KOPT-K1 (cell line): ENCODE data around the gene PTPRN2.
A peak's percentile ranks its signal among the peaks of the same experiment; 100 is the strongest.
"Not testable (repeated sequence)": the region's sequence is repeated elsewhere in the genome, so short reads cannot be mapped to it uniquely, and the experiment has no call there.

Experiments
- H3K27ac ChIP-seq: fragments of 200-600 bp; sonication (generic); 2 replicates; pipeline ENCODE4 v1.5.1; 2016; ENCODE audit warnings: antibody characterized with exemption, mild to moderate bottlenecking, low read depth, low read length; ENCODE audit not compliant: poor library complexity, severe bottlenecking
- H3K36me3 ChIP-seq: fragments of 200-600 bp; sonication (generic); 2 replicates; pipeline ENCODE4 v1.5.1; 2017; ENCODE audit warnings: antibody characterized with exemption, mild to moderate bottlenecking, low read length, moderate library complexity; ENCODE audit not compliant: insufficient read depth
- H3K9me3 ChIP-seq: fragments of 200-600 bp; sonication (generic); 2 replicates; pipeline ENCODE4 v1.5.1; 2017; ENCODE audit warnings: antibody characterized with exemption, low read length, mild to moderate bottlenecking; ENCODE audit not compliant: insufficient read depth, poor library complexity, severe bottlenecking

PTPRN2 gene

DNA sequence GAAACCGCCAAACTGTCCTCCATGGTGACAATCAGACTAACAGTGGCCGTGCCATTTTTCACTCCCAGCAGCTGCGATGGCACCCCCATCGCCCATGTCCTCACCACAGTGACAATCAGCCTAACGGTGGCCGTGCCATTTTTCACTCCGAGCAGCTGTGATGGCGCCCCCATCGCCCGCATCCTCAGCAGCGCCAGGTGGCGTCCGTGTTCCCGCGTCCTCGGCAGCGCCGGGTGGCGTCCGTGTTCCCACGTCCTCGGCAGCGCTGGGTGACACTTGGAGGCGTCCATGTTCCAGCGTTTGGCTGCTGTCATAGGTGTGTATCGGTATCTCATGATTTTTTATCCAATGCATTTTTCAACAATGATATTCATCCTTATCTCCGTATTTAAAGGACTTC, 267.3 kb downstream of the PTPRN2 start:
- Histone ChIP-seq H3K27ac (no peak overlapping the region), H3K36me3 (no peaks in the 10 kb centered on the region), H3K9me3 (peaks cover 34% of the 10 kb centered on the region)

DNA sequence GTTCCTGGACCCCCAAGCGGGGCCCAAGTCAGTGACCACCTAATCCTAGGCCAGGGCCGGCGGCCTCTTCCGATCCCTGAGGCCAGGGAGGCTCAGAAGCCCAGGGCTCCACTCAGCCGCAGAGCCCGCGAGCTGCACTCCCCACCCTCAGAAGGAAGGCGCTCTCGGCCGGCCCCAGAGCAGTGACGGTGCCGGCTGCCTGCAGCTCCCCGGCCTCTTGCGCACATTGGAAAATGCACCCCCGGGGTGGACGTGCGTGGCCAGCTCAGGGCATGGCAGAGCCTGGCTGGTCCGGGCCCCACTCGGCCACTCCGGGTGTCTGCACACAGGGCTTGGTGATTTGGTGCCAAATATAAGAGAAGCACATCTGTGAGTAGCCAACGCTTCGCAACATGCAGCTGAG, 269.1 kb downstream of the PTPRN2 start:
- Histone ChIP-seq H3K36me3 (no peaks in the 10 kb centered on the region), H3K27ac (no peak overlapping the region), H3K9me3 (peaks cover 47% of the 10 kb centered on the region)

DNA sequence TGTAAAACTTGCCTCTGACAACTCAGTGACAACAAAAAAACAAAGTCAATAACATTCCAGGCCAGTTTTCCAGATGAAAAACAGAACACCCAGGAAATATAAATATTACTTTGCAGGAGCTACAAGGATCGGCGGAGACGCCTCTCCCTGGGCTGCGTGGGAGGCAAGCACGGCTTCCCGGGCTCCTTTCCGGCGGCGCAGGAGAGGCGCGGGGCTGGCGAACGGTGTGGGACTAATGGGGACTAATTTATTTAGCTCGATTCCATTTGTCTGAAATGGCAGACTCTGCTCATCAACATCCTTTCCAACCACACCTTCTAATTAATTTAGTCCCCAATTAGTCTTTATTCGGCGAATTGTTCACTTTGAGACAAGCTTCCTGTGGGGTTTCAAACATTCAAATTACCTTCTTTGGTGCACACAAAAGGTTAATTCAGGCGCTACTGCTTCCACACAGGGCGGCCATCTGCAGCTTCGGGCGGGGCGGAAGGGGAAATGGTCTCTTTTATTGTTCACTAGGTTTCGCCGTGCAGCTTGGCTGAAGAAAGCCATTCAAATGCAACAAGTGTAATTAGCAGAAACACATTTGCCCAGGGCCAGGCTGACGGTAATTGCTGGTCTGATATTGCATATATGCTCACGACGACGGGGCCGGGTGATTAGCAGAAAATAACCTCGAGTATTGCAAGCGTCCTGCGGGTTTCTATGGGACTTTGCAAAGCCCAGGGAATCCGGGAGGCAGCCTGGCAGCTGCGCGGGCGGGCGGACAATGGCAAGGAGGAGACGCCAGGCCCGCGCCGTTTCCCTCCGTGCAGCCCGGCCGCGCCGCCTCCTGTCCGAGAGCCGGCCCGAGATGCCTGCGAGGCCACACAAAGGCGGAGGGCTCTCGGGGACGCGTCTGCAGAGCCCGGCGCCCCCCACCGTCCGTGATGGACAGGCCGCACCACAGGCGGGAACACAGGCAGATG, 270.1 kb downstream of the PTPRN2 start:
- H3K9me3 ChIP-seq = peaks cover 56% of the 10 kb centered on the region
- no peak overlapping the region for H3K27ac ChIP-seq
- H3K36me3 ChIP-seq = no peaks in the 10 kb centered on the region

GRCh38 chr7:158316466-158317031, 271.1 kb downstream of the PTPRN2 start:
- no peak overlapping the region for H3K27ac ChIP-seq
- no peaks in the 10 kb centered on the region for H3K36me3 ChIP-seq
- peaks cover 66% of the 10 kb centered on the region for H3K9me3 ChIP-seq

DNA sequence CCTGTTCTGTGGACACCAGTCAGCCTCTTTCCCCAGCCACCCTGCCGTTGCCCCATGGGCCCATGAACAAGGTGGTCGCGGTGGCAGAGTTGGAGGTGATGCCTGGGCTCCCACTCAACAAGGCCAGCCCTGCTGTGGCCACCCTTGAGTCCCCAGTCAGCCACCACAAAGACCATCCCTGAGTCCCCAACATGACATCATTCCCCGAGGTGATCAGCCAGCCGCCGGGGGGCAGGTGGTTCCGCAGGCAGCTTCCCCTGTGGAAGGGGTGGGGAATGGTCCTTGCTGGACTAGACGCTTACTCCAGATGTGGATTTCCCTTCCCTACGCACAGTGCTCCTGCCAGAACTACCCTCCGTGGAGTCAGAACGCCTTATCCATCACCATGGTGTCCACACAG, 271.7 kb downstream of the PTPRN2 start:
- H3K27ac ChIP-seq = no peak overlapping the region
- H3K36me3 ChIP-seq = no peaks in the 10 kb centered on the region
- H3K9me3 ChIP-seq = peaks cover 67% of the 10 kb centered on the region

DNA sequence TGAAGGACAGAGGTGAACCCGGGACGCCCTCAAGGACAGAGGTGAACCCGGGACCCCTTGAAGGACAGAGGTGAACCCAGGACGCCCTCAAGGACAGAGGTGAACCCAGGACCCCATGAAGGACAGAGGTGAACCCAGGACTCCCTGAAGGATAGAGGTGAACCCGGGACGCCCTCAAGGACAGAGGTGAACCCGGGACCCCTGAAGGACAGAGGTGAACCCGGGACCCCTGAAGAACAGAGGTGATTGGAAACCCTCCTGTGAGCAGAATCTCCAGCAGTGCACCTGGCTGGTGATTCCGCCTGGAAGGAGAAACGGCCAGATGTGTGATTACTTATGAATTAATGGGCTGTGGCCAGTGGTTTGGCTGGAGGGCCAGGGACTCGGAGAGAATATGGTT, 272.3 kb downstream of the PTPRN2 start:
- Histone ChIP-seq H3K27ac (no peak overlapping the region), H3K9me3 (peaks cover 65% of the 10 kb centered on the region)

GRCh38 chr7:158314394-158314793, 273.2 kb downstream of the PTPRN2 start:
- H3K27ac ChIP-seq = no peak overlapping the region
- H3K9me3 ChIP-seq = peaks cover 55% of the 10 kb centered on the region
- H3K36me3 ChIP-seq = no peaks in the 10 kb centered on the region

More for the DNA sequence above, 272.3 kb downstream of the PTPRN2 start:
- no peaks in the 10 kb centered on the region for H3K36me3 ChIP-seq

GRCh38 chr7:158313931-158314330, 273.7 kb downstream of the PTPRN2 start:
- Histone ChIP-seq H3K9me3 (peaks cover 53% of the 10 kb centered on the region), H3K27ac (no peak overlapping the region), H3K36me3 (no peaks in the 10 kb centered on the region)

- H3K36me3 ChIP-seq = no peaks in the 10 kb centered on the region
- peaks cover 51% of the 10 kb centered on the region for H3K9me3 ChIP-seq
- no peak overlapping the region for H3K27ac ChIP-seq
Observed at GRCh38 chr7:158312789-158313188, 274.8 kb downstream of the PTPRN2 start.

GRCh38 chr7:158311791-158312190, 275.8 kb downstream of the PTPRN2 start:
- H3K27ac ChIP-seq = no peak overlapping the region
- no peaks in the 10 kb centered on the region for H3K36me3 ChIP-seq
- H3K9me3 ChIP-seq = peaks cover 61% of the 10 kb centered on the region

DNA sequence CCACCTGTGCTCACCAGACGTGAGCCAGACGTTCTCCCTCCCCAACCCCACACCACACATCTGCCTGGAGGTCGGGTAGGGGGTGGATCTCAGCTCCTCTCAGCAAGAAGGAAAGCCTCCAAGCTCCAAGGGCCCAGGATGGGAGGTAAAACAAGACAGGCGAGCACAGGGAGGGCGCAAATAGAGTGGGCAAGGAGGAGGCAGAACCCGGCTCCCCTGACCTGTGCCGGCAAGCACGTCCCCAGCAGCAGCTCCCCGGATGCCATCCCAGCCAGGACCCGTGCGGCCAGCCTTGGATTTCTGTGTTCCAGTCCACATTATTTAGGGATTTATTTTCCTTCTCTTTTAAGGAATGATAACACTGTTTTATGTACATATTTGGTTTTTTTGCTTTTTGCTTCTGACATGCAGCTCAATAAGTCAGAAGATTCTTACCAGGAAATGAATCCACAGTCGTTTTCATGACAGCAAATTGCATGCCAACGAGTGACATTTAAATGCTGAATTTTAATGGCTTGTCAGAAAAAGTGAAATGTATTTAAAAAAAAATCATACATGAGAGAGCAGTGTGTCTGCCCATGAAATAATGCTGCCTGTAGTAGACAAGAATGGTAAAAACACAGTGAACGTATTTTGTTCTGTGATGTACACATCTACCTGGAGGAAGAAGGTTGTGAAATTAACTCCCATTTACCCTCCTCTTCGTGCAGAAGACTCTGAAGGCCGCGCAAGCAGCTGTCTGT, 276.5 kb downstream of the PTPRN2 start:
- Histone ChIP-seq H3K9me3 (peaks cover 56% of the 10 kb centered on the region), H3K36me3 (no peaks in the 10 kb centered on the region), H3K27ac (no peak overlapping the region)

DNA sequence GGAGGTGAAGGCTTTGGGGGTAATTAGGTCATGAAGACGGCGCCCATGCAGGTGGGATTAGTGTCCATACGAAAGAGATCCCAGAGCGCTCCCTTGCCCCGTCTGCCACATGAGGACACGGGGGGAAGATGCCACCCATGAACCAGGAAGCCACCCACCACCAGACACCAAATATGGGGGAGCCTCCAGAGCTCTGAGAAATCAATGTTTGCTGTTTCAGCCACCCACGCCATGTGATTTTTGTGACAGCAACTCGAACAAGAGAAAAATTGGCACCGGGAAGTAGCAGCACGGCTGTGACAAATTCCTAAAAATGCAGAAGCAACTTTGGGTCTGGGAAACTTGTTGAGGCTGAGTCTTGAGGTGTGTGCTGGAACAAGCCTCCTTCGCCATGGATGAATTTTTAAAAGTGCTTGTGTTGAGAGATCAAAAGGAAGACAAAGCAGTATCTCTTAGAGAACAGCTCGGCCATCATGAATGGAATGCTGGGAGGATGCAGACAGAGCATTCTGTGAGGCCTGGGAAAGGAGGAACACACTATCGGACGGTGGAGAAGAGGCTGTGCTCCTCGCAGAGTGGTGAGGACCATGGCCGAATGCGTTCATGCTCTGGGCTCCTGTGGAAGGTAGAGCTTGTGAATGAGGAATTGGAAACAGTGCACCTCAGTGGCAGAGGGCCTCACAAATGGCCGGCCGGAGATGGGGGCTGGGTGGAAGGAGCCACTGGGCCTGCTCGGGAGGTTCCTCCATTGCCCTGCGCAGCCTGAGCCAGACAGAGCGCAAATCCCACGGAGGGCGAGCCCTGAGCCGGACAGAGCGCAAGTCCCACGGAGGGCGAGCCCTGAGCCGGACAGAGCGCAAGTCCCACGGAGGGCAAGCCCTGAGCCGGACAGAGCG, 277.5 kb downstream of the PTPRN2 start:
- Histone ChIP-seq H3K36me3 (no peaks in the 10 kb centered on the region), H3K27ac (no peak overlapping the region), H3K9me3 (peaks cover 46% of the 10 kb centered on the region)

DNA sequence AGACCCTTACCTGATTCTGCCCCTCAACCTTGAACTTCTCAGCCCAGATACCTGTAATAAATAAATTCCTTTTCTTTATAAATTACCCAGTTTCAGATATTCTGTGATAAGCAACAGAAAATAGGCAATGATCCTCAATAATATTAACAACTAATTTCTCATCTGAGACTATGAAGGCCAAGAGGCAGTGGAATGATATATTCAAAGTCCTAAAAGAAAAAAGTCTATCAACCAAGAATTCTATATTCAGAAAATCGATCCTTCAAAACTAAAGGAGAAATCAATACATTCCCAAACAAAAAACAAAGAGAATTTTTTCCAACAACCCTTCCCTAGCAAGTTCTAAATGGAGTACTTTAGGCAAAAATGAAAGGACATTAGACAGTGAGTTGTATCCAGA, 279.6 kb downstream of the PTPRN2 start:
- H3K36me3 ChIP-seq = no peaks in the 10 kb centered on the region
- H3K27ac ChIP-seq = no peak overlapping the region
- H3K9me3 ChIP-seq = peaks cover 30% of the 10 kb centered on the region

- not testable (repeated sequence) for H3K36me3 ChIP-seq
- Histone ChIP-seq H3K27ac (peak overlapping the region; percentile 79), H3K9me3 (peaks cover 15% of the 10 kb centered on the region)
Observed at GRCh38 chr7:158304072-158304471, 283.6 kb downstream of the PTPRN2 start.
